GM19395 (cell line): ENCODE results near the gene SSTR3.

Experiments
- ATAC-seq: cut with Tn5 transposase; IDR thresholded peaks from one replicate; pipeline ENCODE4 v1.9.1; 2021; ENCODE audit warnings: mild to moderate bottlenecking, moderate library complexity; ENCODE audit not compliant: unreplicated experiment

SSTR3 gene

DNA sequence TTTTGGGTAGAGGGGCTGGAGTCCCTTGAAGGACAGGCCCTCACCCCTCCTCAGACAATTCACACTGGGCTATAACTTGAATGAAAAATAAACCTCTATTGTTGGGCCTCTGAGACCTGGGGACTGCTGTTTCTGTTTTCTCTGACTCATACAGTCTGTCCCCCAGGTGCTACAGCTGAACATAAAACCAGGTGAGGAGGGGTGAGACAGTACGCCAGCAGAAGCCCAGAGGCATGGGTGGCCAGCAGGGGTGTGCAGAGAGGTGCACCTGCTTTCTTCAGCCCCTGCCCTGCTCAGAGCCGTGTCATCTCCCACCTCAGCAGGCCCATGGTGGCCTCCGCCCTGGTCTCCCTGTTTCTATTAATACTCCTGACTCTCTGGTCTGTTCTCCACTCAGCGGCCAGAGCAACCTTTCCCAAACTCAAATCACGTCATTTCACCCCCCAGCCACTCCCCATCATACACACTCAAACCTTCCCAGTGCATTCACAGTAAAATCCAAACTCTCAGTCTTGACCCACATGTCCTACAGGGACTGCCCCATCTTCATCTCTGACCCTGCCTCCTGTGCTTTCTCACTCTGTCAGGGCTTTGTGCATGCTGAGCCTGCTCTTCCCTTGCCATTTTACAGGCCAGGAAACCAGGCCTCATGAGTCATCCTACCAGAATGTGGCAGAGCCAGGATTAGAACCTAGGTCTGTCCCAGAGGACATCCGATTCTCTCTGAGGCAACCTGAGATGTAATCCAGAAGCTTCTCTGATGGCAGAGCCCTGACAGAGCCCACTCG lies 57.2 kb downstream of the SSTR3 start:
- no peak for ATAC-seq
